PC-3 (cell line): Measurements from ENCODE around the gene MAML2. TPM values are rescaled to one million over a fixed set of nuclear protein-coding genes. Genes with fewer than 3 reads are reported as not detected.

Source experiments
- ATAC-seq: fragments of 200-7000 bp; cut with Tn5 transposase; 2 replicates; pipeline ENCODE4 v1.9.1; 2020; ENCODE audit warnings: mild to moderate bottlenecking, moderate library complexity
- BruUV-seq: library from RNA; stranded (reverse); fragments of 400-500 nt; replicated peaks from 2 replicates; lab custom pipeline; 2021; lab: Mats Ljungman, UMichigan
- CTCF ChIA-PET: fragments of 300-600 bp; sonication (Branson Sonifier 250); formaldehyde crosslinking; loops from one replicate; lab custom pipeline; 2022; ENCODE audit warnings: antibody characterized with exemption; lab: Charles Lee
- POLR2A ChIA-PET: fragments of 300-600 bp; sonication (Branson Sonifier 250); formaldehyde crosslinking; loops from one replicate; lab custom pipeline; 2022; ENCODE audit warnings: antibody characterized with exemption; ENCODE audit not compliant: unreplicated experiment; lab: Charles Lee
- DNase-seq: peaks from one replicate; pipeline ENCODE4 v3.0.0-alpha.2; 2015
- H2AFZ ChIP-seq: fragments of 300-600 bp; sonication (generic); 2 replicates; pipeline ENCODE4 v1.6.0; 2016; ENCODE audit warnings: antibody characterized with exemption, low read length
- H3F3A ChIP-seq: fragments of 300-600 bp; sonication (generic); one replicate; pipeline ENCODE4 v1.6.0; 2017; ENCODE audit warnings: antibody characterized with exemption, low read length, control low read depth, mild to moderate bottlenecking; ENCODE audit not compliant: unreplicated experiment
- H3K27ac ChIP-seq: fragments of 300-600 bp; sonication (generic); 2 replicates; pipeline ENCODE4 v1.5.1; 2016; ENCODE audit warnings: mild to moderate bottlenecking, low read length
- H3K27me3 ChIP-seq: fragments of 300-600 bp; sonication (generic); 2 replicates; pipeline ENCODE4 v1.6.1; 2016; ENCODE audit warnings: low read length, mixed read lengths
- H3K36me3 ChIP-seq: fragments of 300-600 bp; sonication (generic); 2 replicates; pipeline ENCODE4 v1.6.1; 2016; ENCODE audit warnings: low read depth, mixed run types, low read length, mixed read lengths
- H3K4me1 ChIP-seq: fragments of 300-600 bp; sonication (generic); 2 replicates; pipeline ENCODE4 v1.5.1; 2016; ENCODE audit warnings: low read length; ENCODE audit not compliant: insufficient read depth
- H3K4me2 ChIP-seq: fragments of 300-600 bp; sonication (generic); 2 replicates; pipeline ENCODE4 v1.6.0; 2016; ENCODE audit warnings: low read length
- H3K4me3 ChIP-seq: fragments of 300-600 bp; sonication (generic); 2 replicates; pipeline ENCODE4 v1.5.1; 2016; ENCODE audit warnings: mild to moderate bottlenecking, low read length, mixed read lengths
- H3K79me2 ChIP-seq: fragments of 300-600 bp; sonication (generic); 2 replicates; pipeline ENCODE4 v1.6.1; 2017; ENCODE audit warnings: low read length, mixed read lengths
- H3K9ac ChIP-seq: fragments of 300-600 bp; sonication (generic); 2 replicates; pipeline ENCODE4 v1.6.0; 2016; ENCODE audit warnings: mild to moderate bottlenecking, low read length
- H3K9me2 ChIP-seq: fragments of 300-600 bp; sonication (generic); replicated peaks from 2 replicates; pipeline ENCODE4 v1.6.1; 2016; ENCODE audit warnings: mixed run types, low read length, mixed read lengths
- H3K9me3 ChIP-seq: fragments of 300-600 bp; sonication (generic); 2 replicates; pipeline ENCODE4 v1.6.1; 2016; ENCODE audit warnings: low read length, mixed read lengths
- H4K20me1 ChIP-seq: fragments of 300-600 bp; sonication (generic); 2 replicates; pipeline ENCODE4 v1.6.1; 2016; ENCODE audit warnings: low read length, mixed read lengths
- CTCF ChIP-seq: fragments of 300-600 bp; sonication (generic); conservative IDR thresholded peaks from 2 replicates; pipeline ENCODE4 v1.5.1; 2017; ENCODE audit warnings: antibody characterized with exemption, low read depth, mild to moderate bottlenecking, low read length
- EZH2 ChIP-seq: fragments of 300-600 bp; sonication (generic); IDR thresholded peaks from one replicate; pipeline ENCODE4 v1.6.1; 2017; ENCODE audit warnings: antibody characterized with exemption, mild to moderate bottlenecking, low read length; ENCODE audit not compliant: unreplicated experiment
- EZH2phosphoT487 ChIP-seq: fragments of 300-600 bp; sonication (generic); IDR thresholded peaks from 2 replicates; pipeline ENCODE4 v1.6.1; 2018; ENCODE audit warnings: mild to moderate bottlenecking, antibody characterized with exemption, low read length, borderline replicate concordance
- intact Hi-C: fragments of 100-400 bp; cut with micrococcal nuclease; formaldehyde crosslinking; loops from 2 replicates; pipeline ENCODE4 v1.9.0; 2023
- total RNA-seq: library from RNA; depleted of rRNA; stranded (reverse); fragments of >200 nt; gene quantifications from 2 replicates; pipeline ENCODE4 v1.2.3, GENCODE V29; 2014

The MAML2 gene
- total RNA-seq, 1 experiment from 2014 or later = 10.9 TPM

GRCh38 chr11:96267496-96268032, 75.4 kb downstream of the MAML2 start:
- Histone ChIP-seq H3K4me3 (no peak overlapping the region), H4K20me1 (no peaks in the 10 kb centered on the region), H3K79me2 (peaks cover 5% of the 10 kb centered on the region; the same call in 1 of the 2 replicates), H3K9ac (no peak overlapping the region), H3K36me3 (peaks cover 5% of the 10 kb centered on the region; the same call in 1 of the 2 replicates), H3K27ac (no peak overlapping the region), H2AFZ (no peak overlapping the region), H3K4me2 (no peak overlapping the region), H3K9me2 (no peaks in the 10 kb centered on the region), H3K9me3 (no peaks in the 10 kb centered on the region), H3K27me3 (no peaks in the 10 kb centered on the region), H3K4me1 (peaks cover 33% of the 10 kb centered on the region), H3F3A (peaks cover 4% of the 10 kb centered on the region)
- no peak for TF ChIP-seq EZH2
- TF ChIP-seq EZH2phosphoT487 = no peak
- TF ChIP-seq CTCF = no peak
- no TSS peak for BruUV-seq
- intact Hi-C loops = no loop called here
- ATAC-seq = no peak
- POLR2A ChIA-PET = interaction anchor here (0.7 kb wide), 1 partner anchor 204 kb away, joined by 3 read pairs; no protein-coding TSS in a partner anchor
- no peak for DNase-seq
- CTCF ChIA-PET = interaction anchor here (0.8 kb wide), 1 partner anchor 12 kb away, joined by 3 read pairs; no protein-coding TSS in a partner anchor

- peaks cover 4% of the 10 kb centered on the region for H3F3A ChIP-seq
- H2AFZ ChIP-seq = no peak overlapping the region
- intact Hi-C loops = no loop called here
- POLR2A ChIA-PET = interaction anchor here (0.6 to 0.7 kb wide), 2 partner anchors 25 to 204 kb away, joined by 3 read pairs; no protein-coding TSS in a partner anchor
- peaks cover 29% of the 10 kb centered on the region for H3K4me1 ChIP-seq
- BruUV-seq = no TSS peak
- no peaks in the 10 kb centered on the region for H4K20me1 ChIP-seq
- H3K4me2 ChIP-seq = no peak overlapping the region
- DNase-seq (no peak), ATAC-seq (peak; percentile 21; the same call in 1 of the 2 replicates)
- peaks cover 5% of the 10 kb centered on the region; the same call in 1 of the 2 replicates for H3K79me2 ChIP-seq
- CTCF ChIA-PET = interaction anchor here (0.8 kb wide), 1 partner anchor 12 kb away, joined by 3 read pairs; no protein-coding TSS in a partner anchor
- no peaks in the 10 kb centered on the region for H3K27me3 ChIP-seq
- TF ChIP-seq EZH2phosphoT487 (no peak), CTCF (no peak), EZH2 (no peak)
- no peaks in the 10 kb centered on the region for H3K9me2 ChIP-seq
- H3K9ac ChIP-seq = no peak overlapping the region
- H3K27ac ChIP-seq = no peak overlapping the region
- no peaks in the 10 kb centered on the region for H3K9me3 ChIP-seq
- H3K36me3 ChIP-seq = peaks cover 4% of the 10 kb centered on the region; the same call in 1 of the 2 replicates
- H3K4me3 ChIP-seq = no peak overlapping the region
Measured at GRCh38 chr11:96267001-96267495, 75.9 kb downstream of the MAML2 start.

- TF ChIP-seq CTCF = no peak
- TF ChIP-seq EZH2 = no peak
- TF ChIP-seq EZH2phosphoT487 = no peak
- Histone ChIP-seq H3K79me2 (0 out of 2 replicates have a peak, but pooled peaks cover 8% of the 10 kb centered on the region), H3K36me3 (no peaks in the 10 kb centered on the region), H3K4me1 (peaks cover 27% of the 10 kb centered on the region), H3K4me3 (no peak overlapping the region), H3K27ac (no peak overlapping the region), H3K9me2 (no peaks in the 10 kb centered on the region), H3K4me2 (no peak overlapping the region), H3K9me3 (no peaks in the 10 kb centered on the region), H4K20me1 (no peaks in the 10 kb centered on the region), H2AFZ (no peak overlapping the region), H3K9ac (no peak overlapping the region), H3F3A (peaks cover 4% of the 10 kb centered on the region), H3K27me3 (no peaks in the 10 kb centered on the region)
- ChIA-PET CTCF (no interaction called here), POLR2A (no interaction called here)
- DNase-seq = no peak
- intact Hi-C loops = no loop called here
- no TSS peak for BruUV-seq
- no peak for ATAC-seq
Measured at GRCh38 chr11:96265972-96266371, 77.0 kb downstream of the MAML2 start.
